Keratinocyte (primary cell): ENCODE data around the gene DDIT4L. TPM values are rescaled to one million over a fixed set of nuclear protein-coding genes. Genes with fewer than 3 reads are reported as not detected.

Experiments
- DNase-seq: peaks from one replicate; pipeline ENCODE4 v3.0.0-alpha.2; 2011; ENCODE audit warnings: low read depth, missing footprints, low spot score
- FAIRE-seq: peaks from 2 replicates; lab custom pipeline; 2011; peaks lifted over from hg19 to GRCh38; lab: Jason Lieb, UNC
- H2AFZ ChIP-seq: 2 replicates; pipeline ENCODE4 v1.6.0; 2012; ENCODE audit warnings: low read length, control low read depth, inconsistent platforms; ENCODE audit not compliant: control insufficient read depth
- H3K27ac ChIP-seq: 2 replicates; pipeline ENCODE4 v1.5.1; 2011; ENCODE audit warnings: low read length; ENCODE audit not compliant: control insufficient read depth, insufficient read depth
- H3K27me3 ChIP-seq: 3 replicates; pipeline ENCODE4 v1.6.0; 2011; ENCODE audit warnings: low read length; ENCODE audit not compliant: control insufficient read depth, insufficient read depth; ENCODE audit errors: extremely low read depth
- H3K36me3 ChIP-seq, 2 experiments: 2 replicates in 1 of 2; 3 replicates in 1 of 2; pipeline ENCODE4 v1.5.1; 2011; ENCODE audit warnings: low read length in 2 of 2, mild to moderate bottlenecking in 1 of 2; ENCODE audit not compliant: control insufficient read depth in 2 of 2, insufficient read depth in 2 of 2; ENCODE audit errors: extremely low read depth in 1 of 2
- H3K4me1 ChIP-seq: 3 replicates; pipeline ENCODE4 v1.5.1; 2011; ENCODE audit warnings: low read length; ENCODE audit not compliant: control insufficient read depth, insufficient read depth; ENCODE audit errors: extremely low read depth
- H3K4me2 ChIP-seq: 3 replicates; pipeline ENCODE4 v1.6.0; 2011; ENCODE audit warnings: low read depth, low read length; ENCODE audit not compliant: control insufficient read depth, insufficient read depth; ENCODE audit errors: extremely low read depth
- H3K4me3 ChIP-seq, 3 experiments: fragments of 200-600 bp in 1 of 3; sonication (generic) in 1 of 3; 2 replicates in 2 of 3; 3 replicates in 1 of 3; pipeline ENCODE4 v1.5.1; 2011 to 2016; ENCODE audit warnings: low read length in 3 of 3, mild to moderate bottlenecking in 3 of 3, control low read depth in 2 of 3, inconsistent platforms in 1 of 3, low read depth in 1 of 3, mixed read lengths in 1 of 3, mixed run types in 1 of 3, moderate library complexity in 1 of 3; ENCODE audit not compliant: control insufficient read depth in 2 of 3, insufficient read depth in 2 of 3; ENCODE audit errors: extremely low read depth in 1 of 3
- H3K79me2 ChIP-seq: 2 replicates; pipeline ENCODE4 v1.6.0; 2012; ENCODE audit warnings: low read length; ENCODE audit not compliant: control insufficient read depth, insufficient read depth
- H3K9ac ChIP-seq: 3 replicates; pipeline ENCODE4 v1.6.0; 2011; ENCODE audit warnings: low read length; ENCODE audit not compliant: control insufficient read depth, insufficient read depth; ENCODE audit errors: extremely low read depth
- H3K9me1 ChIP-seq: 3 replicates; pipeline ENCODE4 v1.6.0; 2011; ENCODE audit warnings: low read length; ENCODE audit not compliant: control insufficient read depth, insufficient read depth; ENCODE audit errors: extremely low read depth
- H3K9me3 ChIP-seq: 2 replicates; pipeline ENCODE4 v1.5.1; 2012; ENCODE audit warnings: low read depth, low read length; ENCODE audit not compliant: control insufficient read depth
- H4K20me1 ChIP-seq: 3 replicates; pipeline ENCODE4 v1.6.0; 2011; ENCODE audit warnings: low read length; ENCODE audit not compliant: control insufficient read depth, insufficient read depth; ENCODE audit errors: extremely low read depth
- EZH2 ChIP-seq: IDR thresholded peaks from one replicate; pipeline ENCODE4 v1.6.1; 2012; ENCODE audit warnings: inconsistent platforms, mild to moderate bottlenecking, low read length, moderate library complexity
- dilution Hi-C: fragments of 300-500 bp; cut with MboI; formaldehyde crosslinking; loops from one replicate; pipeline ENCODE4 v1.7.0; 2020; ENCODE audit warnings: low sequenced_read_pairs; ENCODE audit not compliant: extremely low pct_ligation_motif_present
- polyA plus RNA-seq, 5 experiments: library from polyadenylated mRNA; depleted of rRNA in 3 of 5; stranded (reverse) in 3 of 5; stranded (forward) in 1 of 5; unstranded in 1 of 5; fragments of >200 nt; gene quantifications; 1 replicate in 1 of 5; 2 replicates in 3 of 5; 3 replicates in 1 of 5; pipeline versions ENCODE4 v1.2.1 to v1.2.3, GENCODE V29; 2011 to 2012; ENCODE audit warnings: missing spikeins in 2 of 5, low read depth in 1 of 5, low replicate concordance in 1 of 5
- TF ChIP-seq, protein P1 (sequence below), 3 experiments: IDR thresholded peaks in 1 of 3; conservative IDR thresholded peaks in 1 of 3; optimal IDR thresholded peaks in 1 of 3; 2 replicates in 2 of 3; 3 replicates in 1 of 3; pipeline versions ENCODE3 to v1.5.1; 2011; ENCODE audit warnings: low read length in 3 of 3, mild to moderate bottlenecking in 3 of 3, moderate library complexity in 2 of 3, control low read depth in 1 of 3, inconsistent platforms in 1 of 3; ENCODE audit not compliant: insufficient read depth in 2 of 3; ENCODE audit errors: extremely low read depth in 1 of 3

Gene DDIT4L
- polyA plus RNA-seq, 1 donor (not counting 4 experiments of a cell fraction or from before 2014, with no cell fraction given): 0.46 TPM

GRCh38 chr4:100147684-100148083 lies 42.6 kb downstream of the DDIT4L start:
- Histone ChIP-seq H3K36me3 (no peaks in the 10 kb centered on the region), H3K9me3 (no peaks in the 10 kb centered on the region), H3K27ac (no peak overlapping the region), H3K4me2 (no peak overlapping the region), H3K9me1 (no peaks in the 10 kb centered on the region), H3K4me3 (no peak overlapping the region), H4K20me1 (no peaks in the 10 kb centered on the region), H3K27me3 (no peaks in the 10 kb centered on the region), H3K4me1 (no peaks in the 10 kb centered on the region), H2AFZ (no peak overlapping the region), H3K9ac (no peak overlapping the region), H3K79me2 (no peaks in the 10 kb centered on the region)
- DNase-seq (no peak), FAIRE-seq (no peak)
- dilution Hi-C loops: no loop called here
- TF ChIP-seq, protein P1, sequence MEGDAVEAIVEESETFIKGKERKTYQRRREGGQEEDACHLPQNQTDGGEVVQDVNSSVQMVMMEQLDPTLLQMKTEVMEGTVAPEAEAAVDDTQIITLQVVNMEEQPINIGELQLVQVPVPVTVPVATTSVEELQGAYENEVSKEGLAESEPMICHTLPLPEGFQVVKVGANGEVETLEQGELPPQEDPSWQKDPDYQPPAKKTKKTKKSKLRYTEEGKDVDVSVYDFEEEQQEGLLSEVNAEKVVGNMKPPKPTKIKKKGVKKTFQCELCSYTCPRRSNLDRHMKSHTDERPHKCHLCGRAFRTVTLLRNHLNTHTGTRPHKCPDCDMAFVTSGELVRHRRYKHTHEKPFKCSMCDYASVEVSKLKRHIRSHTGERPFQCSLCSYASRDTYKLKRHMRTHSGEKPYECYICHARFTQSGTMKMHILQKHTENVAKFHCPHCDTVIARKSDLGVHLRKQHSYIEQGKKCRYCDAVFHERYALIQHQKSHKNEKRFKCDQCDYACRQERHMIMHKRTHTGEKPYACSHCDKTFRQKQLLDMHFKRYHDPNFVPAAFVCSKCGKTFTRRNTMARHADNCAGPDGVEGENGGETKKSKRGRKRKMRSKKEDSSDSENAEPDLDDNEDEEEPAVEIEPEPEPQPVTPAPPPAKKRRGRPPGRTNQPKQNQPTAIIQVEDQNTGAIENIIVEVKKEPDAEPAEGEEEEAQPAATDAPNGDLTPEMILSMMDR (optimal IDR thresholded peaks at IDR 0.05 in 1 of 3, IDR thresholded peaks at IDR 0.05 in 1 of 3, conservative IDR thresholded peaks at IDR 0.05 in 1 of 3; ENCODE audit: extremely low read depth in 1 of 3, insufficient read depth in 2 of 3, low read length in 3 of 3): no peak
- no peak for TF ChIP-seq EZH2

DNA sequence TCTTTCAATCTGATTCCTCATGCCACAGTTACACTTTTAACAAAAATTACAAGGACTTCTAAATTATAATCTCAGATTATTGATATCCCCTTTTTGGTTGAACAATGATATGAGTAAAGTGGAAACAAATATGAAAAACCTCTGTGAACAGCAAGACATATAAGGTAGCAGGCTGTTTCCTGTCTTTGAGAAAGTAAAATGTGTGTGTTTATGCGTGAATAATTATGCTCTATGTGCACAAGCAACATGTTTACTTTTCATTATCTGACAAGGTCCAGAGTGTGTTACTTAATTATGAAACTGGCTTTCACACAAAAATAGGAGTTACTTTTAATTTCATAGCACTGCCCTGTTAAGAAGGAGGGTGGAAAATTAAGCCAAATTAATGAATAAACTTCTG lies 43.1 kb downstream of the DDIT4L start:
- dilution Hi-C loops: no loop called here
- H3K79me2 ChIP-seq: no peaks in the 10 kb centered on the region
- H3K27ac ChIP-seq: no peak overlapping the region
- H2AFZ ChIP-seq: no peak overlapping the region
- FAIRE-seq (no peak), DNase-seq (no peak)
- H3K36me3 ChIP-seq: no peaks in the 10 kb centered on the region
- H3K9me1 ChIP-seq: no peaks in the 10 kb centered on the region
- H3K4me1 ChIP-seq: no peaks in the 10 kb centered on the region
- H4K20me1 ChIP-seq: no peaks in the 10 kb centered on the region
- no peak overlapping the region for H3K4me3 ChIP-seq
- no peaks in the 10 kb centered on the region for H3K27me3 ChIP-seq
- H3K9ac ChIP-seq: no peak overlapping the region
- no peak overlapping the region for H3K4me2 ChIP-seq
- no peaks in the 10 kb centered on the region for H3K9me3 ChIP-seq
- TF ChIP-seq, protein P1 (optimal IDR thresholded peaks at IDR 0.05 in 1 of 3, IDR thresholded peaks at IDR 0.05 in 1 of 3, conservative IDR thresholded peaks at IDR 0.05 in 1 of 3; ENCODE audit: extremely low read depth in 1 of 3, insufficient read depth in 2 of 3, low read length in 3 of 3): no peak
